ENCODE results near the gene ZNF532.

GRCh38 chr18:58895385-58895784 is 30.7 kb downstream of the ZNF532 start:
- no peak for TF ChIP-seq CTCF (IDR thresholded peaks at IDR 0.05; ENCODE audit: low read depth, low read length)
- TF ChIP-seq EZH2phosphoT487 (IDR thresholded peaks at IDR 0.05; ENCODE audit: low read depth), result no peak

Data from OCI-LY3 (cell line).